SK-N-MC (cell line): Measurements from ENCODE around the gene OBSCN.

Experiments
- DNase-seq: peaks from one replicate; pipeline ENCODE4 v3.0.0-alpha.2; 2011; ENCODE audit warnings: low read depth, low spot score
- H3K27ac ChIP-seq: fragments of 200-600 bp; sonication (generic); 2 replicates; pipeline ENCODE4 v1.5.1; 2016; ENCODE audit warnings: mixed run types
- H3K36me3 ChIP-seq: fragments of 200-600 bp; sonication (generic); 2 replicates; pipeline ENCODE4 v1.6.1; 2017; ENCODE audit warnings: antibody characterized with exemption, low read length, mixed read lengths; ENCODE audit not compliant: insufficient read depth
- H3K4me3 ChIP-seq: fragments of 200-600 bp; sonication (generic); 2 replicates; pipeline ENCODE4 v1.5.1; 2016
- H3K9ac ChIP-seq: fragments of 200-600 bp; sonication (generic); 2 replicates; pipeline ENCODE4 v1.8.0; 2017; ENCODE audit warnings: mixed run types, mixed read lengths; ENCODE audit not compliant: insufficient read length
- H3K9me3 ChIP-seq: fragments of 200-600 bp; sonication (generic); 2 replicates; pipeline ENCODE4 v1.6.1; 2017; ENCODE audit warnings: low read depth, mild to moderate bottlenecking, antibody characterized with exemption, low read length, moderate library complexity, mixed read lengths
- EZH2 ChIP-seq: fragments of 200-600 bp; sonication (generic); IDR thresholded peaks from one replicate; pipeline ENCODE4 v1.6.1; 2017; ENCODE audit warnings: antibody characterized with exemption
- FOXP2 ChIP-seq: optimal IDR thresholded peaks from 2 replicates; pipeline ENCODE3; 2011; ENCODE audit warnings: mild to moderate bottlenecking, moderate library complexity; ENCODE audit not compliant: insufficient read depth; ENCODE audit errors: extremely low read length, control extremely low read depth
- POLR2AphosphoS5 ChIP-seq: IDR thresholded peaks from 2 replicates; pipeline ENCODE4 v1.6.1; 2012; ENCODE audit warnings: mild to moderate bottlenecking, low read depth, low read length, borderline replicate concordance

Gene OBSCN

GRCh38 chr1:228339766-228340685 lies 132.2 kb downstream of the OBSCN start:
- no peak for DNase-seq
- no peak for TF ChIP-seq EZH2
- no peak for TF ChIP-seq FOXP2
- TF ChIP-seq POLR2AphosphoS5, result no peak

GRCh38 chr1:228340686-228341449 lies 133.0 kb downstream of the OBSCN start:
- no peak overlapping the region for H3K27ac ChIP-seq
- no peak for TF ChIP-seq FOXP2
- no peak for DNase-seq
- no peak overlapping the region for H3K9ac ChIP-seq
- H3K4me3 ChIP-seq, result no peak overlapping the region
- H3K36me3 ChIP-seq, result no peaks in the 10 kb centered on the region
- no peaks in the 10 kb centered on the region for H3K9me3 ChIP-seq

More at GRCh38 chr1:228339766-228340685, 132.2 kb downstream of the OBSCN start:
- no peak overlapping the region for H3K9ac ChIP-seq
- H3K27ac ChIP-seq, result no peak overlapping the region
- no peaks in the 10 kb centered on the region for H3K36me3 ChIP-seq
- no peak overlapping the region for H3K4me3 ChIP-seq
- H3K9me3 ChIP-seq, result no peaks in the 10 kb centered on the region

- Histone ChIP-seq H3K4me3 (no peak overlapping the region), H3K9ac (no peak overlapping the region), H3K9me3 (no peaks in the 10 kb centered on the region), H3K36me3 (no peaks in the 10 kb centered on the region), H3K27ac (no peak overlapping the region)
- TF ChIP-seq FOXP2 (no peak), POLR2AphosphoS5 (no peak), EZH2 (no peak)
- no peak for DNase-seq
These were observed 133.6 kb downstream of the OBSCN start for GRCh38 chr1:228341450-228341813.

- Histone ChIP-seq H3K9me3 (no peaks in the 10 kb centered on the region), H3K36me3 (no peaks in the 10 kb centered on the region), H3K4me3 (no peak overlapping the region), H3K27ac (no peak overlapping the region), H3K9ac (no peak overlapping the region)
- no peak for DNase-seq
- TF ChIP-seq EZH2 (no peak), FOXP2 (no peak), POLR2AphosphoS5 (no peak)
These were observed 134.2 kb downstream of the OBSCN start for GRCh38 chr1:228341814-228342626.

GRCh38 chr1:228342627-228343190 lies 134.9 kb downstream of the OBSCN start:
- no peak overlapping the region for H3K9ac ChIP-seq
- no peak for DNase-seq
- H3K27ac ChIP-seq, result no peak overlapping the region
- TF ChIP-seq POLR2AphosphoS5, result no peak
- no peak for TF ChIP-seq FOXP2
- TF ChIP-seq EZH2, result no peak
- no peak overlapping the region for H3K4me3 ChIP-seq
- no peaks in the 10 kb centered on the region for H3K36me3 ChIP-seq
- H3K9me3 ChIP-seq, result no peaks in the 10 kb centered on the region

- DNase-seq, result no peak
- Histone ChIP-seq H3K36me3 (no peaks in the 10 kb centered on the region), H3K9ac (no peak overlapping the region), H3K9me3 (no peaks in the 10 kb centered on the region), H3K4me3 (no peak overlapping the region), H3K27ac (no peak overlapping the region)
- no peak for TF ChIP-seq FOXP2
- no peak for TF ChIP-seq POLR2AphosphoS5
- no peak for TF ChIP-seq EZH2
These were observed 135.4 kb downstream of the OBSCN start for GRCh38 chr1:228343191-228343661.

- no peaks in the 10 kb centered on the region for H3K9me3 ChIP-seq
- H3K9ac ChIP-seq, result no peak overlapping the region
- H3K27ac ChIP-seq, result no peak overlapping the region
- no peak for DNase-seq
- TF ChIP-seq FOXP2 (no peak), EZH2 (no peak), POLR2AphosphoS5 (no peak)
- H3K4me3 ChIP-seq, result no peak overlapping the region
- H3K36me3 ChIP-seq, result no peaks in the 10 kb centered on the region
These were observed 136.8 kb downstream of the OBSCN start for GRCh38 chr1:228344631-228345072.
